ENCODE results near the gene ASCC3. TPM values are rescaled to one million over a fixed set of nuclear protein-coding genes. Genes with fewer than 3 reads are reported as not detected.

Gene ASCC3
- total and polyA plus RNA-seq, 2 experiments from 2014 or later, result 34.0 to 77.6 TPM

- Histone ChIP-seq H4K20me1 (ENCODE audit: insufficient read depth, poor library complexity, severe bottlenecking) (no peaks in the 10 kb centered on the region), H3K9me3 (ENCODE audit: low read depth) (no peaks in the 10 kb centered on the region), H3K9me2 (replicated peaks; ENCODE audit: insufficient read depth) (no peaks in the 10 kb centered on the region), H2AFZ (no peak overlapping the region), H3K4me1 (ENCODE audit: insufficient read depth) (no peaks in the 10 kb centered on the region), H3K36me3 (replicated peaks; ENCODE audit: insufficient read depth, low read depth) (no peaks in the 10 kb centered on the region), H3K4me2 (no peak overlapping the region), H3K27me3 (no peaks in the 10 kb centered on the region), H3K27ac (no peak overlapping the region), H3K4me3 (no peak overlapping the region), H3K79me2 (no peaks in the 10 kb centered on the region)
- DNase-seq (ENCODE audit: low spot score), result no peak
- WGBS (ENCODE audit: low lambda C conversion rate, missing lambda C conversion rate), result 81% methylated on average over 2 of the region's 2 CpGs
- TF ChIP-seq EZH2 (IDR thresholded peaks at IDR 0.05; ENCODE audit: borderline replicate concordance), result no peak
- TF ChIP-seq EZH2phosphoT487 (IDR thresholded peaks at IDR 0.05; ENCODE audit: low read depth, severe bottlenecking, unreplicated experiment), result no peak
- TF ChIP-seq CTCF (IDR thresholded peaks at IDR 0.05; ENCODE audit: poor library complexity), result no peak
Observed at GRCh38 chr6:100487638-100488037, 393.5 kb downstream of the ASCC3 start.

GRCh38 chr6:100485268-100485667, 395.9 kb downstream of the ASCC3 start:
- H2AFZ ChIP-seq, result no peak overlapping the region
- no peak for DNase-seq (ENCODE audit: low spot score)
- H3K4me2 ChIP-seq, result no peak overlapping the region
- H3K27me3 ChIP-seq, result no peaks in the 10 kb centered on the region
- no peaks in the 10 kb centered on the region for H3K9me3 ChIP-seq (ENCODE audit: low read depth)
- H3K36me3 ChIP-seq (replicated peaks; ENCODE audit: insufficient read depth, low read depth), result no peaks in the 10 kb centered on the region
- no peak overlapping the region for H3K4me3 ChIP-seq
- TF ChIP-seq EZH2 (IDR thresholded peaks at IDR 0.05; ENCODE audit: borderline replicate concordance) (no peak), EZH2phosphoT487 (IDR thresholded peaks at IDR 0.05; ENCODE audit: low read depth, severe bottlenecking, unreplicated experiment) (no peak), CTCF (IDR thresholded peaks at IDR 0.05; ENCODE audit: poor library complexity) (no peak)
- H3K4me1 ChIP-seq (ENCODE audit: insufficient read depth), result no peaks in the 10 kb centered on the region
- no peaks in the 10 kb centered on the region for H4K20me1 ChIP-seq (ENCODE audit: insufficient read depth, poor library complexity, severe bottlenecking)
- H3K9me2 ChIP-seq (replicated peaks; ENCODE audit: insufficient read depth), result no peaks in the 10 kb centered on the region
- no peaks in the 10 kb centered on the region for H3K79me2 ChIP-seq
- no peak overlapping the region for H3K27ac ChIP-seq

- H2AFZ ChIP-seq, result no peak overlapping the region
- 85% methylated on average over 5 of the region's 5 CpGs for WGBS (ENCODE audit: low lambda C conversion rate, missing lambda C conversion rate)
- H3K4me1 ChIP-seq (ENCODE audit: insufficient read depth), result no peaks in the 10 kb centered on the region
- no peaks in the 10 kb centered on the region for H3K27me3 ChIP-seq
- H4K20me1 ChIP-seq (ENCODE audit: insufficient read depth, poor library complexity, severe bottlenecking), result no peaks in the 10 kb centered on the region
- H3K79me2 ChIP-seq, result no peaks in the 10 kb centered on the region
- H3K9me2 ChIP-seq (replicated peaks; ENCODE audit: insufficient read depth), result no peaks in the 10 kb centered on the region
- no peaks in the 10 kb centered on the region for H3K9me3 ChIP-seq (ENCODE audit: low read depth)
- TF ChIP-seq CTCF (IDR thresholded peaks at IDR 0.05; ENCODE audit: poor library complexity) (no peak), EZH2phosphoT487 (IDR thresholded peaks at IDR 0.05; ENCODE audit: low read depth, severe bottlenecking, unreplicated experiment) (no peak), EZH2 (IDR thresholded peaks at IDR 0.05; ENCODE audit: borderline replicate concordance) (no peak)
- no peaks in the 10 kb centered on the region for H3K36me3 ChIP-seq (replicated peaks; ENCODE audit: insufficient read depth, low read depth)
- no peak overlapping the region for H3K4me2 ChIP-seq
- no peak overlapping the region for H3K4me3 ChIP-seq
- DNase-seq (ENCODE audit: low spot score), result no peak
- no peak overlapping the region for H3K27ac ChIP-seq
Observed at GRCh38 chr6:100484474-100484873, 396.7 kb downstream of the ASCC3 start.

- Histone ChIP-seq H3K27me3 (no peaks in the 10 kb centered on the region), H3K9me2 (replicated peaks; ENCODE audit: insufficient read depth) (no peaks in the 10 kb centered on the region), H3K4me1 (ENCODE audit: insufficient read depth) (no peaks in the 10 kb centered on the region), H3K4me2 (no peak overlapping the region), H3K4me3 (no peak overlapping the region), H3K9me3 (ENCODE audit: low read depth) (no peaks in the 10 kb centered on the region), H3K79me2 (no peaks in the 10 kb centered on the region), H4K20me1 (ENCODE audit: insufficient read depth, poor library complexity, severe bottlenecking) (no peaks in the 10 kb centered on the region), H3K27ac (no peak overlapping the region), H3K36me3 (replicated peaks; ENCODE audit: insufficient read depth, low read depth) (no peaks in the 10 kb centered on the region), H2AFZ (no peak overlapping the region)
- TF ChIP-seq CTCF (IDR thresholded peaks at IDR 0.05; ENCODE audit: poor library complexity), result no peak
- no peak for TF ChIP-seq EZH2phosphoT487 (IDR thresholded peaks at IDR 0.05; ENCODE audit: low read depth, severe bottlenecking, unreplicated experiment)
- no peak for TF ChIP-seq EZH2 (IDR thresholded peaks at IDR 0.05; ENCODE audit: borderline replicate concordance)
- WGBS (ENCODE audit: low lambda C conversion rate, missing lambda C conversion rate), result 41% methylated on average over 2 of the region's 2 CpGs
- DNase-seq (ENCODE audit: low spot score), result no peak
Observed at GRCh38 chr6:100482698-100483097, 398.4 kb downstream of the ASCC3 start.

Measured in hepatocyte (in vitro differentiated cells).